ENCODE data around the gene LILRA1. TPM values are rescaled to one million over a fixed set of nuclear protein-coding genes. Genes with fewer than 3 reads are reported as not detected.
"Not testable (repeated sequence)": the region's sequence is repeated elsewhere in the genome, so short reads cannot be mapped to it uniquely, and the experiment has no call there.

Gene LILRA1
- polyA plus RNA-seq, 1 experiment: not detected

GRCh38 chr19:54616821-54617560 lies 23.6 kb downstream of the LILRA1 start:
- ChIA-PET CTCF (no interaction called here), POLR2A (no interaction called here)
- no peaks in the 10 kb centered on the region for H3K27me3 ChIP-seq (ENCODE audit: control insufficient read depth, insufficient read depth, low read length)
- H3K9me3 ChIP-seq (ENCODE audit: control insufficient read depth, insufficient read depth, low read length): peaks cover 10% of the 10 kb centered on the region; the same call in 1 of the 2 replicates
- DNase-seq (ENCODE audit: low read depth, low spot score): no peak
- H3K4me3 ChIP-seq (ENCODE audit: low read depth, low read length): no peak overlapping the region
- TF ChIP-seq, protein P1, sequence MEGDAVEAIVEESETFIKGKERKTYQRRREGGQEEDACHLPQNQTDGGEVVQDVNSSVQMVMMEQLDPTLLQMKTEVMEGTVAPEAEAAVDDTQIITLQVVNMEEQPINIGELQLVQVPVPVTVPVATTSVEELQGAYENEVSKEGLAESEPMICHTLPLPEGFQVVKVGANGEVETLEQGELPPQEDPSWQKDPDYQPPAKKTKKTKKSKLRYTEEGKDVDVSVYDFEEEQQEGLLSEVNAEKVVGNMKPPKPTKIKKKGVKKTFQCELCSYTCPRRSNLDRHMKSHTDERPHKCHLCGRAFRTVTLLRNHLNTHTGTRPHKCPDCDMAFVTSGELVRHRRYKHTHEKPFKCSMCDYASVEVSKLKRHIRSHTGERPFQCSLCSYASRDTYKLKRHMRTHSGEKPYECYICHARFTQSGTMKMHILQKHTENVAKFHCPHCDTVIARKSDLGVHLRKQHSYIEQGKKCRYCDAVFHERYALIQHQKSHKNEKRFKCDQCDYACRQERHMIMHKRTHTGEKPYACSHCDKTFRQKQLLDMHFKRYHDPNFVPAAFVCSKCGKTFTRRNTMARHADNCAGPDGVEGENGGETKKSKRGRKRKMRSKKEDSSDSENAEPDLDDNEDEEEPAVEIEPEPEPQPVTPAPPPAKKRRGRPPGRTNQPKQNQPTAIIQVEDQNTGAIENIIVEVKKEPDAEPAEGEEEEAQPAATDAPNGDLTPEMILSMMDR (IDR thresholded peaks at IDR 0.05; ENCODE audit: low read depth, low read length): no peak
- H3K27ac ChIP-seq (ENCODE audit: low read depth, low read length): no peak overlapping the region

DNA sequence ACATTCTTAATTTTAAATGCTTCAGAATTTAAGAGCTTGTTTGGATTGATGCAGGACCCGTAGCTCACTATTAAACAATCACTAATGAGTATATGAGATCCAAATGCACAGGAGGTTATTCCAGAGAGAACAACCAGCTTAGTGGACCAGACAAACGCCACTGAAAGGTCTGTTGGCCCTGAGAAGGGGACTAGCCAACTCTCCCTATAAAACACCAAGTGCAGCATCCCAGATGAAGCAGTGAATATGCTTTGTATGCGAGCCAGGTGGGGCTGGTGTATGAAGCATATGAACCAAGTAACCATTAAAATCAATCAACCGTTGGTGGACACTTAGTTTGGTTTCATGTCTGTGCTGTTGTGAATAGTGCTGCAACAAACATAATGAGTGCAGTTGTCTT lies 27.0 kb downstream of the LILRA1 start:
- H3K9me3 ChIP-seq (ENCODE audit: control insufficient read depth, insufficient read depth, low read length): peaks cover 29% of the 10 kb centered on the region
- DNase-seq (ENCODE audit: low read depth, low spot score): no peak
- no peak overlapping the region for H3K4me3 ChIP-seq (ENCODE audit: low read depth, low read length)
- ChIA-PET POLR2A (no interaction called here), CTCF (no interaction called here)
- H3K27me3 ChIP-seq (ENCODE audit: control insufficient read depth, insufficient read depth, low read length): no peaks in the 10 kb centered on the region
- H3K27ac ChIP-seq (ENCODE audit: low read depth, low read length): no peak overlapping the region
- TF ChIP-seq, protein P1 (IDR thresholded peaks at IDR 0.05; ENCODE audit: low read depth, low read length): no peak

DNA sequence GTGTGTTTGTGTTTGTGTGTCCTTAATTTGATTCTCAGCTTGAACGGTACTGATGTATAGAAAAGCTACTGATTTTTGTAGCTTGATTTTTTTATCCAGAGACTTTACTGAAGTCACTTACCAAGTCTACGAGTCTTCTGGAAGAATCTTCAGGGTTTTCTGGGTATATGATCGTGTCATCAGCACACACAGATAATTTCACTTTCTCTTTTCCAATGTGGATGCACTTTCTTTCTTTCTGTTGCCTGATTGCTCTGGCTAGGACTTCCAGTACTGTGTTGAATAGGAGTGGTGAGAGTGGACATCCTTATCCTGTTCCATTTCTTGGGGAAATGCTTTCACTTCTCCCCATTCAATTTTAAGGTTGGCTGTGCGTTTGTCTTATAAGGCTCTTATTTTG lies 29.0 kb downstream of the LILRA1 start:
- no peak overlapping the region for H3K27ac ChIP-seq (ENCODE audit: low read depth, low read length)
- no peaks in the 10 kb centered on the region for H3K27me3 ChIP-seq (ENCODE audit: control insufficient read depth, insufficient read depth, low read length)
- DNase-seq (ENCODE audit: low read depth, low spot score): no peak
- ChIA-PET CTCF (no interaction called here), POLR2A (no interaction called here)
- H3K9me3 ChIP-seq (ENCODE audit: control insufficient read depth, insufficient read depth, low read length): peaks cover 37% of the 10 kb centered on the region
- no peak overlapping the region for H3K4me3 ChIP-seq (ENCODE audit: low read depth, low read length)
- TF ChIP-seq, protein P1 (IDR thresholded peaks at IDR 0.05; ENCODE audit: low read depth, low read length): no peak

DNA sequence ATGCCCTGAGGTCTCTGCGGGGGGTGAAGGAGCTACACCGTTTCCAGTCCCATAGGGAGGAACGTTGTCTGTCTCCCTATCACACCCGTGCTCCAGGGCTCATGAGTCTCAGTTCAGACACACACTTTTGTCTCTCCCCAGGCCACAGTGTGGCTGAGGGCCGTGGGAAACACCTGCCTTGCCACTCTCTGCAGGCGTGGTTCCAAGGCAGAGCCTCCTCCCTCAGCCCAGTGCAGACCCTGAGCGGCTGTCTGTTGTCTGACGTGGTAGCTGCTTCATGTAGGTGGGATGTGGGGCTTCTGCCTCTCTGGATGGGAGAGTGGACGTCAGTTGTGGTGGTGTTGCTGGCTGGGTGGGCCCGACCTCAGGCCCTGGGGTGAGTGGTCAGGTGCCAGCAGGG lies 30.8 kb downstream of the LILRA1 start:
- H3K27me3 ChIP-seq (ENCODE audit: control insufficient read depth, insufficient read depth, low read length); POLR2A ChIA-PET; CTCF ChIA-PET; H3K4me3 ChIP-seq (ENCODE audit: low read depth, low read length); H3K27ac ChIP-seq (ENCODE audit: low read depth, low read length); DNase-seq (ENCODE audit: low read depth, low spot score): not testable (repeated sequence)
- H3K9me3 ChIP-seq (ENCODE audit: control insufficient read depth, insufficient read depth, low read length): peaks cover 40% of the 10 kb centered on the region

- H3K27me3 ChIP-seq (ENCODE audit: control insufficient read depth, insufficient read depth, low read length); CTCF ChIA-PET; DNase-seq (ENCODE audit: low read depth, low spot score); H3K27ac ChIP-seq (ENCODE audit: low read depth, low read length); POLR2A ChIA-PET; H3K4me3 ChIP-seq (ENCODE audit: low read depth, low read length): not testable (repeated sequence)
- peaks cover 49% of the 10 kb centered on the region for H3K9me3 ChIP-seq (ENCODE audit: control insufficient read depth, insufficient read depth, low read length)
Measured at GRCh38 chr19:54624934-54625730, 31.7 kb downstream of the LILRA1 start.

GRCh38 chr19:54626757-54627156 lies 33.3 kb downstream of the LILRA1 start:
- TF ChIP-seq, protein P1 (IDR thresholded peaks at IDR 0.05; ENCODE audit: low read depth, low read length): no peak
- Histone ChIP-seq H3K27ac (ENCODE audit: low read depth, low read length) (no peak overlapping the region), H3K27me3 (ENCODE audit: control insufficient read depth, insufficient read depth, low read length) (no peaks in the 10 kb centered on the region), H3K9me3 (ENCODE audit: control insufficient read depth, insufficient read depth, low read length) (peaks cover 62% of the 10 kb centered on the region), H3K4me3 (ENCODE audit: low read depth, low read length) (no peak overlapping the region)
- ChIA-PET POLR2A (no interaction called here), CTCF (no interaction called here)
- no peak for DNase-seq (ENCODE audit: low read depth, low spot score)

GRCh38 chr19:54627912-54628311 lies 34.5 kb downstream of the LILRA1 start:
- H3K27ac ChIP-seq (ENCODE audit: low read depth, low read length); CTCF ChIA-PET; DNase-seq (ENCODE audit: low read depth, low spot score); POLR2A ChIA-PET; H3K27me3 ChIP-seq (ENCODE audit: control insufficient read depth, insufficient read depth, low read length); H3K4me3 ChIP-seq (ENCODE audit: low read depth, low read length): not testable (repeated sequence)
- peaks cover 72% of the 10 kb centered on the region for H3K9me3 ChIP-seq (ENCODE audit: control insufficient read depth, insufficient read depth, low read length)

DNA sequence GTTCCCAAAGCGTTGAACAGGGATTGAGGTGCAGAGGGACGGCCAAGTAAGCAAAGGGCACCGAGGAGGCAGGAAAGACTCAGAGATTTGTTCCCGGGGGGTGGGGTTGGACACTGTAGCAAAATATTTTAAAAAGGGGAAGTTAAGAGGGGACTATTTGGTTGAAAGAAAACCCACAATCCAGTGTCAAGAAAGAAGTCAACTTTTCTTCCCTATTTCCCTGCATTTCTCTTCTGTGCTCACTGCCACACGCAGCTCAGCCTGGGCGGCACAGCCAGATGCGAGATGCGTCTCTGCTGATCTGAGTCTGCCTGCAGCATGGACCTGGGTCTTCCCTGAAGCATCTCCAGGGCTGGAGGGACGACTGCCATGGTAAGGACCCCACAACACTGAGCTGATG lies 36.8 kb downstream of the LILRA1 start, which contains the start of gene LILRB1:
LILRB1 (plus strand) TSS at position 223 of the 400 bp plus-strand sequence. CDS start 590 bp downstream, outside the sequence.
- DNase-seq (ENCODE audit: low read depth, low spot score); H3K27me3 ChIP-seq (ENCODE audit: control insufficient read depth, insufficient read depth, low read length); H3K4me3 ChIP-seq (ENCODE audit: low read depth, low read length); CTCF ChIA-PET; H3K27ac ChIP-seq (ENCODE audit: low read depth, low read length); POLR2A ChIA-PET: not testable (repeated sequence)
- H3K9me3 ChIP-seq (ENCODE audit: control insufficient read depth, insufficient read depth, low read length): peaks cover 74% of the 10 kb centered on the region

Measured in AG04450 (cell line).